Astrocyte (in vitro differentiated cells and primary cell): ENCODE measurements around the gene C17orf107. TPM values are rescaled to one million over a fixed set of nuclear protein-coding genes. Genes with fewer than 3 reads are reported as not detected.
A peak's percentile ranks its signal among the peaks of the same experiment; 100 is the strongest.

Experiments used
- DNase-seq: peaks from one replicate; pipeline ENCODE4 v3.0.0-alpha.2; 2010; ENCODE audit warnings: low read depth
- FAIRE-seq: peaks from 2 replicates; lab custom pipeline; 2011; peaks lifted over from hg19 to GRCh38; lab: Jason Lieb, UNC
- H2AFZ ChIP-seq: 2 replicates; pipeline ENCODE4 v1.6.0; 2012; ENCODE audit warnings: low read depth, low read length, inconsistent platforms
- H3K27ac ChIP-seq: 2 replicates; pipeline ENCODE4 v1.5.1; 2011; ENCODE audit warnings: low read depth, low read length, inconsistent platforms
- H3K27me3 ChIP-seq: 2 replicates; pipeline ENCODE4 v1.6.0; 2011; ENCODE audit warnings: low read length, inconsistent platforms; ENCODE audit not compliant: insufficient read depth
- H3K36me3 ChIP-seq: 2 replicates; pipeline ENCODE4 v1.5.1; 2011; ENCODE audit warnings: low read length, inconsistent platforms; ENCODE audit not compliant: insufficient read depth
- H3K4me1 ChIP-seq: 2 replicates; pipeline ENCODE4 v1.5.1; 2011; ENCODE audit warnings: low read length, inconsistent platforms; ENCODE audit not compliant: insufficient read depth
- H3K4me2 ChIP-seq: 2 replicates; pipeline ENCODE4 v1.6.0; 2012; ENCODE audit warnings: low read length, inconsistent platforms
- H3K4me3 ChIP-seq: 2 replicates; pipeline ENCODE4 v1.5.1; 2011; ENCODE audit warnings: low read depth, mild to moderate bottlenecking, low read length, inconsistent platforms; ENCODE audit not compliant: insufficient read depth
- H3K79me2 ChIP-seq: 2 replicates; pipeline ENCODE4 v1.6.0; 2012; ENCODE audit warnings: mild to moderate bottlenecking, low read length, inconsistent platforms; ENCODE audit not compliant: insufficient read depth
- H3K9ac ChIP-seq: 2 replicates; pipeline ENCODE4 v1.6.0; 2012; ENCODE audit warnings: mild to moderate bottlenecking, low read length, inconsistent platforms
- H3K9me3 ChIP-seq: 2 replicates; pipeline ENCODE4 v1.5.1; 2012; ENCODE audit warnings: low read depth, mild to moderate bottlenecking, low read length, inconsistent platforms; ENCODE audit not compliant: insufficient read depth
- H4K20me1 ChIP-seq: 2 replicates; pipeline ENCODE4 v1.6.0; 2012; ENCODE audit warnings: low read length, inconsistent platforms; ENCODE audit not compliant: insufficient read depth
- H3K27ac Mint-ChIP-seq: one replicate; pipeline ENCODE4 v1.8.0; 2021; ENCODE audit warnings: mild to moderate bottlenecking, mixed read lengths; ENCODE audit not compliant: unreplicated experiment
- H3K27me3 Mint-ChIP-seq: one replicate; pipeline ENCODE4 v1.8.0; 2021; ENCODE audit warnings: low read depth, mixed read lengths; ENCODE audit not compliant: unreplicated experiment
- H3K36me3 Mint-ChIP-seq: one replicate; pipeline ENCODE4 v1.8.0; 2021; ENCODE audit warnings: low read depth, mixed read lengths; ENCODE audit not compliant: unreplicated experiment
- H3K4me1 Mint-ChIP-seq: one replicate; pipeline ENCODE4 v1.8.0; 2021; ENCODE audit warnings: low read depth, mixed read lengths; ENCODE audit not compliant: unreplicated experiment
- H3K4me3 Mint-ChIP-seq: one replicate; pipeline ENCODE4 v1.8.0; 2021; ENCODE audit warnings: mild to moderate bottlenecking, moderate library complexity, mixed read lengths; ENCODE audit not compliant: unreplicated experiment
- H3K9me3 Mint-ChIP-seq: one replicate; pipeline ENCODE4 v1.8.0; 2021; ENCODE audit warnings: mild to moderate bottlenecking, mixed read lengths; ENCODE audit not compliant: unreplicated experiment
- EZH2 ChIP-seq: IDR thresholded peaks from 2 replicates; pipeline ENCODE4 v1.6.1; 2012; ENCODE audit warnings: mild to moderate bottlenecking, low read length, inconsistent platforms; ENCODE audit not compliant: insufficient read depth
- total RNA-seq: library from RNA; stranded (reverse); gene quantifications from 2 replicates; pipeline ENCODE4 v1.2.1, GENCODE V29; 2021
- TF ChIP-seq, protein P1 (sequence below): IDR thresholded peaks from 2 replicates; pipeline ENCODE4 v1.5.1; 2011; ENCODE audit warnings: low read depth, mild to moderate bottlenecking, inconsistent platforms, low read length, moderate library complexity; ENCODE audit not compliant: insufficient read depth

The C17orf107 gene
- total RNA-seq, 1 donor from 2014 or later = 2.2 TPM

DNA sequence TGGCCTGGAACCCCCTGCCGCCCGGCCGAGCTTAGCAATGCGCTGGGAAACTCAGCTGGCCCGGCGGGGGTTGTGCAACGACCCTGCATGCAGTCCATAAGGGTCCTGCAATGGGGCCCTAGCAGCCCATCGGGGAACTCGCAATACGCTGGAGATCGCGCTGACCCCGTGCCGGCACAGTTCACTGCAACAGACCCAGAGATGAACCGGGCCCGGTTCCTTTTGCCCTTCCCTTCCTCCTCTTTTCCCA is 40.1 kb downstream of the C17orf107 start:
- H3K27ac Mint-ChIP-seq = peak overlapping the region; percentile 88
- no peaks in the 10 kb centered on the region for H3K27me3 Mint-ChIP-seq
- FAIRE-seq (no peak), DNase-seq (no peak)
- H3K4me1 ChIP-seq = peaks cover 23% of the 10 kb centered on the region
- TF ChIP-seq EZH2 = no peak
- TF ChIP-seq, protein P1, sequence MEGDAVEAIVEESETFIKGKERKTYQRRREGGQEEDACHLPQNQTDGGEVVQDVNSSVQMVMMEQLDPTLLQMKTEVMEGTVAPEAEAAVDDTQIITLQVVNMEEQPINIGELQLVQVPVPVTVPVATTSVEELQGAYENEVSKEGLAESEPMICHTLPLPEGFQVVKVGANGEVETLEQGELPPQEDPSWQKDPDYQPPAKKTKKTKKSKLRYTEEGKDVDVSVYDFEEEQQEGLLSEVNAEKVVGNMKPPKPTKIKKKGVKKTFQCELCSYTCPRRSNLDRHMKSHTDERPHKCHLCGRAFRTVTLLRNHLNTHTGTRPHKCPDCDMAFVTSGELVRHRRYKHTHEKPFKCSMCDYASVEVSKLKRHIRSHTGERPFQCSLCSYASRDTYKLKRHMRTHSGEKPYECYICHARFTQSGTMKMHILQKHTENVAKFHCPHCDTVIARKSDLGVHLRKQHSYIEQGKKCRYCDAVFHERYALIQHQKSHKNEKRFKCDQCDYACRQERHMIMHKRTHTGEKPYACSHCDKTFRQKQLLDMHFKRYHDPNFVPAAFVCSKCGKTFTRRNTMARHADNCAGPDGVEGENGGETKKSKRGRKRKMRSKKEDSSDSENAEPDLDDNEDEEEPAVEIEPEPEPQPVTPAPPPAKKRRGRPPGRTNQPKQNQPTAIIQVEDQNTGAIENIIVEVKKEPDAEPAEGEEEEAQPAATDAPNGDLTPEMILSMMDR = no peak
- H3K27ac ChIP-seq = peak overlapping the region; percentile 96
- H3K27me3 ChIP-seq = no peaks in the 10 kb centered on the region
- peaks cover 2% of the 10 kb centered on the region for H3K9me3 Mint-ChIP-seq
- peak overlapping the region; percentile 68 for H2AFZ ChIP-seq
- peak overlapping the region; percentile 97 for H3K4me2 ChIP-seq
- H3K36me3 ChIP-seq = peaks cover 20% of the 10 kb centered on the region
- H3K4me3 ChIP-seq = peak overlapping the region; percentile 85
- no peaks in the 10 kb centered on the region for H3K9me3 ChIP-seq
- peaks cover 32% of the 10 kb centered on the region for H4K20me1 ChIP-seq
- H3K79me2 ChIP-seq = peaks cover 61% of the 10 kb centered on the region
- peak overlapping the region; percentile 95 for H3K4me3 Mint-ChIP-seq
- peaks cover 26% of the 10 kb centered on the region for H3K4me1 Mint-ChIP-seq
- H3K36me3 Mint-ChIP-seq = peaks cover 10% of the 10 kb centered on the region
- peak overlapping the region; percentile 97 for H3K9ac ChIP-seq

DNA sequence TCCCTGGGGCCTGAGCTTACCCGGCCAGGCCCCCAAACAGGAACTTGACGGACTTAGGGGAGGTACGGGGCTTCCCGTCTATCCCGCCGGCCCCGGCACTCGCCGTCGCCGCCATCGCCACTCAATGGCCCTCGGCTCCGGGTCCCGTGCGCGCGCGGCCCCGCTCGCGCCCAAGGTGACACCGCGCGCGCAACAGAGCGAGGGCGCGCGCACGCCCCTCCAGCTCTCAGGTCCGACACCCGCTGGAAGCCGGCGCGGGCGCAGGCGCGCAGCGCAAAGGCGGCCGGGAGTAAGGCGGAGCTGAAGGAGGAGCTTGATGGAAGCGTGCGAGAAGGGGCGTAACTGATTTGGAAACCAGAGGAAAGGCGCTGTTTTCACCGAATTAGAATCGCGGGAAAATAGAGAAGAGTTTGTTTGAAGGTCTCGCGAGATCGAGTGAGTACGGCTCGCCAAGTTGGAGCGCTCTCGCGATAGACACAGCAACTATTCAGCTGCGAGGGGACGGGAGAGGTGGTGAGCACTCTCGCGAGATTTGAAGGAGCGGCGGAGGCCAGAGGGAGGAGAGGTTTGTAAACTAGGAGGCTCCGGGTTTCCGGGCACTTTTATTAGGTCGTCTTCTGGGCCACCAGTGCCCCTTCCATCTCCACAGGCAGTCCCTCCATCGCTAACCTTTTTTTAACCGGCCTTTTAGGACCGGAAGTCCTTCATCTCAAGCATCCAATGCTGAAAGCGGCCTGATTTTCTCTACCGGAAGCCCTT is 40.6 kb downstream of the C17orf107 start, which contains the start of the genes RNF167 and SLC25A11:
Gene RNF167, plus strand, starts transcription at position 473 of the 759 bp plus-strand sequence. CDS start 642 bp downstream, outside the sequence.
Gene SLC25A11, minus strand, starts transcription at position 251 of the 759 bp plus-strand sequence. Its CDS starts 136 bp downstream, at position 115.
- no peaks in the 10 kb centered on the region for H3K27me3 ChIP-seq
- no peak for TF ChIP-seq EZH2
- TF ChIP-seq, protein P1 = no peak
- H3K79me2 ChIP-seq = peaks cover 66% of the 10 kb centered on the region
- Mint-ChIP-seq H3K4me1 (peaks cover 29% of the 10 kb centered on the region), H3K9me3 (peaks cover 2% of the 10 kb centered on the region), H3K27me3 (no peaks in the 10 kb centered on the region), H3K4me3 (peak within 1 kb of the TSS; percentile 95), H3K27ac (peak within 1 kb of the TSS; percentile 99), H3K36me3 (peaks cover 11% of the 10 kb centered on the region)
- DNase-seq (peak; percentile 98), FAIRE-seq (peak; percentile 50)
- H3K27ac ChIP-seq = peak within 1 kb of the TSS; percentile 96
- peak within 1 kb of the TSS; percentile 85 for H3K4me3 ChIP-seq
- no peaks in the 10 kb centered on the region for H3K9me3 ChIP-seq
- peaks cover 28% of the 10 kb centered on the region for H3K4me1 ChIP-seq
- peak within 1 kb of the TSS; percentile 97 for H3K9ac ChIP-seq
- peak within 1 kb of the TSS; percentile 97 for H3K4me2 ChIP-seq
- H3K36me3 ChIP-seq = peaks cover 25% of the 10 kb centered on the region
- H4K20me1 ChIP-seq = peaks cover 37% of the 10 kb centered on the region
- peak within 1 kb of the TSS; percentile 81 for H2AFZ ChIP-seq
